HAP-1 (cell line): ENCODE results near the gene EIF4B.

Source experiments
- DNase-seq, 2 experiments: peaks; one replicate each; pipeline ENCODE4 v3.0.0-alpha.2; 2016 to 2020; ENCODE audit warnings: low spot score in 2 of 2
- H3K27me3 ChIP-seq: fragments of 250-450 bp; sonication (Bioruptor Pico); 2 replicates; pipeline ENCODE4 v1.5.1; 2020; ENCODE audit warnings: low read depth, mild to moderate bottlenecking, moderate library complexity
- H3K36me3 ChIP-seq: fragments of 250-450 bp; sonication (Bioruptor Pico); replicated peaks from 2 replicates; pipeline ENCODE4 v1.5.1; 2020; ENCODE audit warnings: mild to moderate bottlenecking
- H3K4me1 ChIP-seq: fragments of 250-450 bp; sonication (Bioruptor Pico); 2 replicates; pipeline ENCODE4 v1.5.1; 2020; ENCODE audit warnings: mild to moderate bottlenecking
- H3K4me3 ChIP-seq: fragments of 250-450 bp; sonication (Bioruptor Pico); 2 replicates; pipeline ENCODE4 v1.5.1; 2020; ENCODE audit warnings: mild to moderate bottlenecking, moderate library complexity
- H3K9me3 ChIP-seq: fragments of 250-450 bp; sonication (Bioruptor Pico); 2 replicates; pipeline ENCODE4 v1.5.1; 2020; ENCODE audit warnings: mild to moderate bottlenecking, moderate library complexity
- in situ Hi-C: fragments of 300-500 bp; cut with MboI; formaldehyde crosslinking; loops from 3 replicates; pipeline ENCODE4 v1.14.3; 2020; ENCODE audit warnings: low sequenced_read_pairs, inconsistent platforms, mixed read lengths

The EIF4B gene

GRCh38 chr12:53005986-53006809, at the start of gene EIF4B:
TSS of gene EIF4B (plus strand) at chr12:53006456. CDS start at chr12:53006484, 28 bp downstream.
- peak within 1 kb of the TSS; percentile 96 for H3K4me3 ChIP-seq
- peaks cover 35% of the 10 kb centered on the region for H3K4me1 ChIP-seq
- H3K9me3 ChIP-seq: no peaks in the 10 kb centered on the region
- H3K36me3 ChIP-seq: peaks cover 39% of the 10 kb centered on the region
- DNase-seq: peak; percentile 100
- in situ Hi-C loops: no loop called here
- H3K27me3 ChIP-seq: no peaks in the 10 kb centered on the region

- H3K4me3 ChIP-seq: no peak overlapping the region
- no peak for DNase-seq
- no peaks in the 10 kb centered on the region for H3K4me1 ChIP-seq
- H3K27me3 ChIP-seq: no peaks in the 10 kb centered on the region
- H3K36me3 ChIP-seq: peaks cover 13% of the 10 kb centered on the region
- no peaks in the 10 kb centered on the region for H3K9me3 ChIP-seq
- in situ Hi-C loops: no loop called here
Measured at GRCh38 chr12:52956987-52957386, 49.3 kb upstream of the EIF4B start.

GRCh38 chr12:52964556-52965336, 41.5 kb upstream of the EIF4B start:
- DNase-seq: no peak

GRCh38 chr12:52965337-52965731, 40.9 kb upstream of the EIF4B start:
- Histone ChIP-seq H3K36me3 (no peaks in the 10 kb centered on the region), H3K4me1 (peaks cover 14% of the 10 kb centered on the region), H3K9me3 (no peaks in the 10 kb centered on the region), H3K27me3 (no peaks in the 10 kb centered on the region), H3K4me3 (no peak overlapping the region)
- in situ Hi-C loops: no loop called here
- DNase-seq: no peak

More at GRCh38 chr12:52964556-52965336, 41.5 kb upstream of the EIF4B start:
- peaks cover 12% of the 10 kb centered on the region for H3K4me1 ChIP-seq
- H3K9me3 ChIP-seq: no peaks in the 10 kb centered on the region
- no peak overlapping the region for H3K4me3 ChIP-seq
- no peaks in the 10 kb centered on the region for H3K27me3 ChIP-seq
- no peaks in the 10 kb centered on the region for H3K36me3 ChIP-seq
- in situ Hi-C loops: no loop called here

- peaks cover 14% of the 10 kb centered on the region for H3K4me1 ChIP-seq
- no peaks in the 10 kb centered on the region for H3K36me3 ChIP-seq
- in situ Hi-C loops: no loop called here
- H3K4me3 ChIP-seq: no peak overlapping the region
- DNase-seq: no peak
- H3K9me3 ChIP-seq: no peaks in the 10 kb centered on the region
- H3K27me3 ChIP-seq: no peaks in the 10 kb centered on the region
Measured at GRCh38 chr12:52969166-52969795, 37.0 kb upstream of the EIF4B start.

- Histone ChIP-seq H3K27me3 (no peaks in the 10 kb centered on the region), H3K36me3 (no peaks in the 10 kb centered on the region), H3K9me3 (no peaks in the 10 kb centered on the region), H3K4me3 (no peak overlapping the region), H3K4me1 (peaks cover 11% of the 10 kb centered on the region)
- in situ Hi-C loops: no loop called here
- DNase-seq: no peak
Measured at GRCh38 chr12:52969828-52970569, 36.3 kb upstream of the EIF4B start.

GRCh38 chr12:52971679-52972329, 34.5 kb upstream of the EIF4B start:
- DNase-seq: no peak
- Histone ChIP-seq H3K4me1 (peaks cover 18% of the 10 kb centered on the region), H3K9me3 (no peaks in the 10 kb centered on the region), H3K4me3 (no peak overlapping the region), H3K36me3 (no peaks in the 10 kb centered on the region), H3K27me3 (no peaks in the 10 kb centered on the region)
- in situ Hi-C loops: no loop called here

GRCh38 chr12:52975204-52975603, 31.1 kb upstream of the EIF4B start:
- Histone ChIP-seq H3K36me3 (no peaks in the 10 kb centered on the region), H3K27me3 (no peaks in the 10 kb centered on the region), H3K9me3 (no peaks in the 10 kb centered on the region), H3K4me1 (peaks cover 11% of the 10 kb centered on the region), H3K4me3 (no peak overlapping the region)
- in situ Hi-C loops: loop anchor here (25.0 kb wide), 1 partner anchor 313 kb away; the partner anchor contains the start of gene KRT2
- no peak for DNase-seq

- Histone ChIP-seq H3K4me3 (no peak overlapping the region), H3K36me3 (no peaks in the 10 kb centered on the region), H3K9me3 (no peaks in the 10 kb centered on the region), H3K4me1 (peaks cover 11% of the 10 kb centered on the region), H3K27me3 (no peaks in the 10 kb centered on the region)
- DNase-seq: peak in 1 of 2 experiments; percentile 23
- in situ Hi-C loops: loop anchor here (25.0 kb wide), 1 partner anchor 314 kb away; the partner anchor contains the start of gene KRT2
Measured at GRCh38 chr12:52975820-52976573, 30.3 kb upstream of the EIF4B start.

GRCh38 chr12:52976574-52977071, 29.6 kb upstream of the EIF4B start:
- no peaks in the 10 kb centered on the region for H3K27me3 ChIP-seq
- in situ Hi-C loops: loop anchor here (25.0 kb wide), 1 partner anchor 314 kb away; the partner anchor contains the start of gene KRT2
- H3K9me3 ChIP-seq: no peaks in the 10 kb centered on the region
- H3K4me1 ChIP-seq: peaks cover 11% of the 10 kb centered on the region
- no peak overlapping the region for H3K4me3 ChIP-seq
- DNase-seq: peak in 1 of 2 experiments; percentile 24
- H3K36me3 ChIP-seq: no peaks in the 10 kb centered on the region

- in situ Hi-C loops: loop anchor here (25.0 kb wide), 1 partner anchor 315 kb away; the partner anchor contains the start of gene KRT2
- Histone ChIP-seq H3K36me3 (no peaks in the 10 kb centered on the region), H3K4me1 (peaks cover 11% of the 10 kb centered on the region), H3K27me3 (no peaks in the 10 kb centered on the region), H3K4me3 (no peak overlapping the region), H3K9me3 (no peaks in the 10 kb centered on the region)
- DNase-seq: no peak
Measured at GRCh38 chr12:52977170-52977569, 29.1 kb upstream of the EIF4B start.

- in situ Hi-C loops: loop anchor here (5.0 to 25.0 kb wide), 5 partner anchors 93 to 825 kb away; partner anchors contain the start of gene KRT2
Measured at GRCh38 chr12:52980096-52980649, 26.1 kb upstream of the EIF4B start.

More at GRCh38 chr12:52980096-52980649, 26.1 kb upstream of the EIF4B start:
- no peaks in the 10 kb centered on the region for H3K27me3 ChIP-seq
- no peak overlapping the region for H3K4me3 ChIP-seq
- no peaks in the 10 kb centered on the region for H3K9me3 ChIP-seq
- peaks cover 11% of the 10 kb centered on the region for H3K4me1 ChIP-seq
- H3K36me3 ChIP-seq: no peaks in the 10 kb centered on the region
- DNase-seq: no peak
